GM18508 (cell line): ENCODE results near the gene SYDE2.
"Not testable (repeated sequence)": the region's sequence is repeated elsewhere in the genome, so short reads cannot be mapped to it uniquely, and the experiment has no call there.

Experiments used
- ATAC-seq: cut with Tn5 transposase; IDR thresholded peaks from one replicate; pipeline ENCODE4 v1.9.1; 2021; ENCODE audit warnings: moderate number of reproducible peaks; ENCODE audit not compliant: insufficient read depth, unreplicated experiment

The SYDE2 gene, protein sequence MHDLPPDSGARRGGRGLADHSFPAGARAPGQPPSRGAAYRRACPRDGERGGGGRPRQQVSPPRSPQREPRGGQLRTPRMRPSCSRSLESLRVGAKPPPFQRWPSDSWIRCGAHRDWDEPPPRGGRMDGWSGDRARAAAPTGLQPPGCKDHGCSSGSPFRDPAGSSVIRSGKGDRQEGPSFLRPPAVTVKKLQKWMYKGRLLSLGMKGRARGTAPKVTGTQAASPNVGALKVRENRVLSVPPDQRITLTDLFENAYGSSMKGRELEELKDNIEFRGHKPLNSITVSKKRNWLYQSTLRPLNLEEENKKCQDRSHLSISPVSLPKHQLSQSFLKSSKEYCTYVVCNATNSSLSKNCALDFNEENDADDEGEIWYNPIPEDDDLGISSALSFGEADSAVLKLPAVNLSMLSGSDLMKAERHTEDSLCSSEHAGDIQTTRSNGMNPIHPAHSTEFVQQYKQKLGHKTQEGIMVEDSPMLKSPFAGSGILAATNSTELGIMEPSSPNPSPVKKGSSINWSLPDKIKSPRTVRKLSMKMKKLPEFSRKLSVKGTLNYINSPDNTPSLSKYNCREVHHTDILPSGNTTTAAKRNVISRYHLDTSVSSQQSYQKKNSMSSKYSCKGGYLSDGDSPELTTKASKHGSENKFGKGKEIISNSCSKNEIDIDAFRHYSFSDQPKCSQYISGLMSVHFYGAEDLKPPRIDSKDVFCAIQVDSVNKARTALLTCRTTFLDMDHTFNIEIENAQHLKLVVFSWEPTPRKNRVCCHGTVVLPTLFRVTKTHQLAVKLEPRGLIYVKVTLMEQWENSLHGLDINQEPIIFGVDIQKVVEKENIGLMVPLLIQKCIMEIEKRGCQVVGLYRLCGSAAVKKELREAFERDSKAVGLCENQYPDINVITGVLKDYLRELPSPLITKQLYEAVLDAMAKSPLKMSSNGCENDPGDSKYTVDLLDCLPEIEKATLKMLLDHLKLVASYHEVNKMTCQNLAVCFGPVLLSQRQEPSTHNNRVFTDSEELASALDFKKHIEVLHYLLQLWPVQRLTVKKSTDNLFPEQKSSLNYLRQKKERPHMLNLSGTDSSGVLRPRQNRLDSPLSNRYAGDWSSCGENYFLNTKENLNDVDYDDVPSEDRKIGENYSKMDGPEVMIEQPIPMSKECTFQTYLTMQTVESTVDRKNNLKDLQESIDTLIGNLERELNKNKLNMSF

DNA sequence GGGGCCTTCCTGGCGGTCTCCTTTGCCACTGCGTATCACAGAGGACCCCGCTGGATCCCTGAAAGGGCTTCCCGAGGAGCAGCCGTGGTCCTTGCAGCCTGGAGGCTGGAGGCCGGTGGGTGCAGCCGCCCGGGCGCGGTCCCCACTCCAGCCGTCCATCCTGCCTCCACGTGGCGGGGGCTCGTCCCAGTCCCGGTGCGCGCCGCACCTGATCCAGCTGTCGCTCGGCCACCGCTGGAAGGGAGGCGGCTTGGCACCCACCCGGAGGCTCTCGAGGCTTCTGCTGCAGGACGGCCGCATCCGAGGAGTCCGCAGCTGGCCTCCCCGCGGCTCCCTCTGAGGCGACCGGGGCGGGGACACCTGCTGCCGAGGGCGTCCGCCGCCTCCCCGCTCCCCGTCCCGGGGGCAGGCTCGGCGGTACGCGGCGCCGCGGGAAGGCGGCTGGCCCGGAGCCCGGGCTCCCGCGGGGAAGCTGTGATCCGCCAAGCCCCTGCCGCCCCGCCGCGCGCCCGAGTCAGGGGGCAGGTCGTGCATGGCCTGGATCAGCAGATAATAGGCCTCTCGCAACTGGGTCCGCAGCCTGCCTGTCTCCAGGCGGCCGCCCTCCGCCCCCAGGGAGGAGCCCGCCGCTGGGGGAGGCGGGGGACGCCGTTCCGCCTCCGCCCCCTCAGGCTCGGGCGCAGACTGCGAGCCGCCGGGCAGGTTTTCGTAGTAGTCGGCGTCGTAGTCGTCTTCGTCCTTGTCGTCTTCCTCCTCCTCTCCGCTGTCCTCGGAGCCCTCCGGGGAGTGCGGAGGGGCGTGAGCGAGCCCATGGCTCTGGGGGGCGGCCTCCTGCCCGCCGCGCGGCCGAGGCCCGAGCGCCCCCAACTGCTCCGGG, at the start of gene SYDE2:
Gene SYDE2 (minus strand): TSS at position 554 of the 877 bp plus-strand sequence. CDS start 20 bp downstream, at position 534.
- ATAC-seq = peak; percentile 56

DNA sequence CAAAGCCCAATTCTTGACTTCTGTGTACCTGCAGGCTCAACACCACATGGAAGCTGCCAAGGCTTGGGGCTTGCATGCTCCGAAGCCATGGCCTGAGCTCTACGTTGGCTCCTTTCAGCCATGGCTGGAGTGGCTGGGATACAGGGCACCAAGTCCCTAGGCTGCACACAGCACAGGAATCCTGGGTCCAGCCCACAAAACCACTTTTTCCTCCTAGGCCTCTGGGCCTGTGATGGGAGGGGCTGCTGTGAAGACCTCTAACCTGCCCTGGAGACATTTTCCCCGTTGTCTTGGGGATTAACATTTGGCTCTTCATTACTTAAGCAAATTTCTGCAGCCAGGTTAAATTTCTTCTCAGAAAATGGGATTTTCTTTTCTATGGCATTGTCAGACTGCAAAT, 48.2 kb upstream of the SYDE2 start:
- not testable (repeated sequence) for ATAC-seq

DNA sequence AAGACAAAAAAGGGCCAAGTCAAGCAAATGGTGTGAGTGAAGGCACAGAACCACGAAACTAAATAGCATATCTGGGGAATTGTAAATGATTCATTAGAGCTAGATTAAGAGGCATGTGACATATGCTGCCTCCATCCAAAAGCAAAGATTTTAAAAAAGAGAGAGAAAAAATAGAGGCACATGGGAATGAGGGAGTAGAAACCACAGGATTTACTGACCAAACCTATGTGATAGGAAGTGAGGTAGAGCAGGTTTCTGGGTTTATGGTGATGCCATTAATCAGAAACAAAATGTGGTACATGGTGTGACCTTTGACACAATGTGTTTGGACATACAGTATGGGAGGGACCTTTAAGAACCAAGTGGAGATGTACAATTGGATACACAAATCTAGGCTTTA, 45.1 kb upstream of the SYDE2 start:
- ATAC-seq = no peak

DNA sequence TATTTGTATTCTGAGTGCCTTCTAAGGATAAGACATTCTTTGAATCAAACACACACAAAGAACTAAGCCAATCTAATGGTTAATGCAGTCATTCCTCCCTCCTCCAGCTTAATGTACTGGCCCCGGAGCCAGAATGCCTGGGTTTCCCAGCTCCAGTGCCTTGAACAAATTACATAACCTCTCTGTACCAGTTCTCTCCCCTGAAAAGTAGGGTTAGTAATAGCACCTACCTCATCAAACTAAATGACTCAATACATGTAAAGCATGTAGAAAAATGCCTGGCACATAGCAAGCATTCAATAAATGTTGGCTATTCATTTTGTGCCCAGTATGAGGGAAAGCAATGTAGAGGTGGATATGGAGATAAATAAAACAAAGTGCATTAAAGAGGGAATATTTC, 44.6 kb upstream of the SYDE2 start:
- ATAC-seq = no peak

DNA sequence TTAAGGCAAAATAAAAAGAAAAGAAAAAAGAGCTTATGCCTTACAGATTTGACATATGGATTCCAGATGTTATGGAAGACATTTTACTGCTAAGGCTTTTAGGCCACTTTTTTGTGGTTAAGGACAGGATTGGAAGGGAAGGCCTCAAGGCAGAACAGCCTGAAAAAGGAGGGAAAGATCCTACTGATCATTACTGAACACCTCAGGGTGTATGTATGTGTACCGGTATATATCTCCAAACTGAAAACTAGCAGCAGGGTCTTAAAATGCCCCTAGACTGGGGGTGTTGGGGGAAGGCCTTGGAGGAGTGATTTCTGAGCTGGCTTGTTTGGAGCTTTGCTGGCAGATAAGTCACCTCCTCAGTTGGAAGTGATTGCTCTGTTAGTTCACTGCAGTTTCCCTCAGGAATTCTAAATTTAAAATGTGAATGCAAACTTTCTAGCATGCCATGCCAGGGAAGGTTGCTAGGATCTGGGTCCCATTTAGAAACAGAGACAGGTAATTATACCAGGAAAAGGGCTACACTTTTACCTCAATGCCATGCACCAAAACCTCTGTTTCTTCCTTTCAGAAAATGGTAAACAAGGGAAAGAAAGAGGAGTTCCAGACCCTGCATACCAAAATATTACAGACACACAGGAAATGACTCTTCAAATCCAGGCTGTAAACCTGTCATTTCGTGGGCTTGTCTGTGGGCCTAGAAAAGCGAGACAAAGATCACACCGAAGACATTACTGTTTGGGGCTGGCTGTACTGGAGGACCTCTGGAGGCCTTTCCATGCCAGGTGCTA, 43.6 kb upstream of the SYDE2 start:
- no peak for ATAC-seq

DNA sequence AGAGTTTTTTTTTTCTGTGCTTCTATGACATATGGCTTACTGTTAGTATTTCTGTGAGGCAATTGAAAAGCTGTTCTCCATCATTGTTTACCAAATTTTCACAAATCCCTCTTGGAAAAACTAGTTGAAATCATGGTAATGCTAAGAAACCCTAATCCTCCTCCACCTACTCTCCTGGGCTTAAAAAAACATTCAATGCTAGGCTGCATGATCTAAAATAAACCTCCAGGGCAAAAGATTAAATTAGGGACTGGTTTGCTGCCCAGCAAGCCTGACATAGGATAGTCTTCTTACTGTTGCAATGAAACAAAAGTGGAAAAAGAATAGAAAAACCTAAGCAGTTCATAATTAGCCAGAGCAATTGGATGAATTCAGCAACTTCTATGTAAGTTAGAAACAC, 42.6 kb upstream of the SYDE2 start:
- ATAC-seq = no peak

DNA sequence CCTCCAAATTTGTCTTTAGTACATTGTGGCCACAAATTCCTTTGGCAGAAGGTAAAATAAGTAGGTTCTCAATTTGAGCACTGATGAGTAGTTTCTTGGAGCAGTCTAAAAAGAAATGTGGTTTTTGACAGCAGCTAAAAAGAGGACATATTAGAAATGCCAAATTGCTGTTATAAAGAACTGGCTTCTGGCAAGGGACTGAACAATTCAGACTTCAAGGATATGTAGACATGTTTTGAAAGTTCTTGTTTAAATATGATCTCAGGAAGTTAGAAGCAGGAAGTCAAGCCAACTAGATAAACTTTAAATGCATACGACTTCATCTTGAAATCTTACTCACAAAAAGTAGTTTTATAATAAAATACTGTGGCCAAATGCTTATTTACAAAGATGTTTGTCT, 39.8 kb upstream of the SYDE2 start:
- no peak for ATAC-seq

DNA sequence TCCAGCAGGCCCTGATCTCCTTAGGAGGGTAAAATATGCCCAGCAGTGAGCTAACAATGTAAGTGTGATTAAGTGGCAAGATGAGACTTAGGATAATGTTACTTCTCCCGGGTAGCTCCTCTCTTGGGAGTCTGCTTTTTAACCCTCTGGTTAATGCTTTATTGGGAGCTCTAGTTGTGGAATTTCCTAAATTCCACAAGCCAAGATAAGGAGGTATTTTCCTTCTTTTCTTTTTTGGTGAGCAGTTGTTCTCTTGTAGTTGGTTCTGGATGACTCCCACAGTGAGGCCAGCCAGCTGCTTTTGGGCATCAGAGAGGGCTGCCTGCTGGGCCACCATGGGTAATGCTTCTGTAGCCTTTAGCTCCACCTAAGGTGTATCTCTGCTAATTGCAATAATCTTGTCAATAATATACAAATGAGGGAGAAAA, 39.4 kb upstream of the SYDE2 start:
- ATAC-seq = no peak

DNA sequence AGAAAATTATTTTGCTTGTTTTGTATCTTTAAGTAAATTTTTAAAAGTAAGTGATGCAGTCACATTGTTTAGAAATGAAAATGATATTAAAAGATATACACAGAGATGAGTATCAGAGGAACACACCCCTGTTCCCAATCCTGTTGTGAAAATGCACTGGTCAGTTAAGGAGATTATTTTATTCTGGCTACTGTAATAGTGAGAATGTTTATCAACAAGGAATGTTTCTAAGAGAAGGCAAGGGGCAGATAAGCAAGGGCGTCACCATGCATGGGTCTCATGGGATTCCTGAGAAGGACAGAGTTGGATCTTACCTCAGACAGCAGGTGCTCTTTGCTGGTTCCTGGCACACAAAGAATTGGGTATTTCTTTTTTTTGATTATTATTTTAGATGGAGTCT, 36.8 kb upstream of the SYDE2 start:
- no peak for ATAC-seq

DNA sequence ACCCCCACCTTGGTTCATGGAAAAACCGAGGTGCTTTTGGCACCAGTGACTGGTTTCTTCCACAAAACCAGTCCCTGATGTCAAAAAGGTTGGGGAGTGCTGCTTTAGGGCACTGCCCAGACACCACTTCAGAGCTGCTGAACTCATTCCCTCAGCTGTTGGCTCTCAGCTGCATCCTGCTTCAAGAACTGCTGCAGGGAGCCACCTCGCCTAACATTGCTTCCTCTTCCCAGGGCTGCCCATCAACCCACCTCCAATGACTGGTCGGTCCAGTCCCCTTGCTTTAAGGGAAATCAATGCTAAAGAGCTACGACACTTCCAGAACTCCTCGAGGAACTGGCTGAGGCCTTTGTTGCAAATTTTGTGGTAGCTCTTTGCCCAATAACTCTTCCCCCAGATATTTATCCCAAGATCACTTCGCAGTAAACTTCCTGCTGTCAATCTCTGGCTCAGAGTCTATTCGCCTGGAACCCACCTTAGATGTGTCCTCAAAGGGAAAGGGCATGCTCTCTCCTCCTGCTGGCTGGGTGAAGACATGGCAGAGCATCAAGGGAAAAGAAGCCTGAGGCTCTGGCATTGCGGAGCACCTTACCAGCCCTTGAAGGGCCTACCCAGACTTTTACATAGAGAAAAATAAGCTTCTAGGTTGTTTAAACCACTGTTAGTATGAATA, 29.6 kb upstream of the SYDE2 start:
- ATAC-seq = no peak

DNA sequence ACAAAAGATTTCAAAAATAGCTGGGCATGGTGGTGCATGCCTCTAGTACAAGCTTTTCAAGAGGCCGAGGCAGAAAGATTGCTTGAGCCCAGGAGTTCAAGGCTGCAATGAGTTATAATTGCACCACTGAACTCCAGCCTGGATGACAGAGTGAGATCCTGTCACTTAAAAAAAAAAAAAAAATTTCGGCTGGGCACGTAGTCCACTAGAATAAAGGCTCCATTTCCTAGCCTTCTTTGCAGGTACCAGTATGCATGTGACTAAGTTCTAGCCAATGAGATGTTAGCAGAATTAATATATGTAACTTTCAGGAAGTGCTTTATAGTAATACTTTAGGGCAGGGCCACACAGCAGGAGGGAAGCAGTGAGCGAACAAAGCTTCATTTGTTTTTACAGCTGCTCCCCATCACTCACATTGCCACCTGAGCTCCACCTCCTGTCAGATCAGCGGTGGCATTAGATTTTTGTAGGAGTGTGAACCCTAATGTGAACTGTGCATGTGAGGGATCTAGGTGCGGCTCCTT, 28.8 kb upstream of the SYDE2 start:
- no peak for ATAC-seq

DNA sequence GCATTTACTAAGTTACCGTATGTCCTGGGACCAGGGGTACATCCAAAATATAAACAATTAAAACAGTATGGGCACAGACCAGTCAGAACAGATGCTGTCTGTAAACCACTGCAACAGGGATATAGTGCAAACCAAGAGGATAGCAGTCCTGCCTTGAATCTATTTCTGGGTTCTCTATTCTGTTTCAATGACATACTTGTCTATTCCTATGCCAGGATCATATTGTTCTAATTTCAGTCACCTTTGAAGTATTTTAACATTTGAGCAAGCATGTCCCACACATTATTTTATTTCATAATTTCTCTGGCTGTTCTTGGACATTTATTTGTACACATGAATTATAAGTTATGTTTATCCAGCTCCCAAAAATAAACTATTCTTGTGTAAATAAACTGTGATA, 28.2 kb upstream of the SYDE2 start:
- no peak for ATAC-seq

DNA sequence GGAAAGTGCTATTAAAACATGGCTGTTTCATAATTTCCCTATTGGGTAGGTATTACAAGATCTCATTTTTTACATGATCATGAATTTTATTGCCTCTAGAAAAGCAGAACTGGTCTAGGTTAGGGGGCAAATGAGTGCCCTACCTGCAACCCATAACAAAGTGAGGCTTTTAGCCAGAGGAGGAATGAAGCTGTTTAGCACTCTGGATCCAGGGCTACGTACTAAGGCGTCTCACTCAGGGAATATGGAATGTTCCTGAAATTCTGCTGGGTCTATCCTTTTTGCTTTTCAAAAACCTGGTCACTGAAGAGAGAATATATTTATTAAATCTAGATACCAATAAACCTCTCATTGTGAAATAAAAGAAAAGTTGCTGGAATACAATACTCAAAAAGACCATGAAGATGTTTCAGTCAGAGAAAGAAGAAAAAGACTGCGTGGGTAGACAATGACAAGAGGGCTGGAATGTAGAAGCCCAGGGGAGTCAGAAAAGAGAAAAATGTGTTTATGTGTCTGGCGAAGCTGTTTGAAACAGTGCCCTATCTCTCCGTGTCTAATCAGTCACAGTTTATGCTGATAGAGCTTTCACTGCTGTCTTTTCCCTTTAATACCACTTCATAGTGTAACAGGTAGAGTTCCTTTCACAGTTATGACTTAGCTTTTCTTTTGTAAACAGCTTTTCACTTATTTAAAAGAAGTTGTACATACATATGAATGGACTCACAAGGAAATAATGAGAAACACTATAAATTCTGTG, 25.0 kb upstream of the SYDE2 start:
- ATAC-seq = no peak

DNA sequence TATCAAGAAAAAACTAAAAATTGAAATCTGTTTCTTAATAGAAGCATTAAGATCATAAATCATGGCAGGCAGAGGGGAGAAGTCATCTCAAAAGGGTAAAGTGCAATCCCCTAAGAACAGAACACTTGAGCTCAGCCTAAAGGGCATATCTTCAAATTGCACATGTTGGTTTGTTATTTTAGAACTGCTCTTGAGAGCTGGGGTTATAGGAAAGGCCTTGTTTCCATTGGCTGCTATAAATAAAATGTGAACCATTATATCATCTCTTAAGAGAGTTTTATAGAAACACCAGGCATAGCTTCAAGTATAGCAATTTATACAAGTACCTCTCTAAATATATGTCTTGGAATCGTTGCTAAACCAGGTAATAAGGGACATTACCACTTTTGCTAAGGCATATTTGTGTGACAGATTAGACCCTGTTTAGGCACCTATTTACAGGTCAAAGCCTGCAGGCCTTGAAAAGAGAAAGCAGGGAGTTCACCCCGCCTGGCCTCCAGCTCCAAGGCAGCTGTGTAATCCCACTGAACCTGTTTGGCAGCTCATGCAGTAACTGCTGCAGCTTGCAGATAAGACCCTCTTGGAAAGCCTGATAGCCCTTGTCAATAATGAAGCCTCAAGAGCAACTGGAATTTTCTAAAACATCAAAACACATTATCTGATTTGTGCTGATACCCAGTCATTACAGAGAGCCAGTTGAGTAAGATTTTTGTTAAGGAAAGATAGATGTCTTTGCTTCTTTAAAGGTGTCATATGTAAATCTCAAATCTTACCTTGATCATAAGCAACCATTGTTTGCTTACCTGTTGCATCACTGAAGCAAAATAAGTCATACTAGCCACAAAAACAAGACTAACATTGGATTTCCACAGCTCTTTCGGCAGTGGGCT, 24.2 kb upstream of the SYDE2 start:
- no peak for ATAC-seq

DNA sequence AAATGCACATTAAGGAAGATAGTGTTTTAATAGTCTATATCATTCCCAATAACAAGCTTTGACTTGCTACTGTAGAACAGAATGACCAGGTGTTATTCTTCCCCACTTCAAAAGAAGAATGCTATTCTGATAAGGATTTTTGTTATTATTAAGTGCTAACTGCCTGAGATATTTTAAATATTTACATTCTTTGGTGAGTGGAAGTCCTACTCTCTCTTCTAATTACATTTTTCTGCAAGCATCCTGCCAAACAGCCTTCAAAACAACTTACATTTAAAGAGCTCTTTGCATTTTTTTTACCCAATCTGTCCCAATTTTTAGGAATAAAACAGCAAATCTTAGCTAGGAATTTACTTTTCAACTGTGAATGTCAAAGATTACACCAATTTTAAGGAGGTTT, 23.5 kb upstream of the SYDE2 start:
- no peak for ATAC-seq

DNA sequence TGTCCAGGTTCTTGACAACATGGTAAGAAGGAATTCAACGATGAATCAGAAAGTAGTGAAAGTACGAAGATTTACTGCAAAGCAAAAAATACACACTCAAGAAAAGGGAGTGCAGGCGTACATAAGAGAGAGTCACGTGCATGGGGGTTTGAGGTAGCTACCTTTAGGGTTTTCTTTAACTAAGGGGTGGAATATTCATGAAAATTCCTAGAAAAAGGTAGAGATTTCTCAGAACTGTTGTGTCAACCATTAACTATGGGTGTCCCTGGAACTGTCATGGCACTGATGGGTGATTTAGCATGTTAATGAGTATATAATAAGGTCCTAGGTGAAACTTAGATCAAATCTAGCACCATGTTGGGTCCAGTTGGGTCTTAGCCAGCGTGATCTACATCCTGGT, 22.5 kb upstream of the SYDE2 start:
- no peak for ATAC-seq

DNA sequence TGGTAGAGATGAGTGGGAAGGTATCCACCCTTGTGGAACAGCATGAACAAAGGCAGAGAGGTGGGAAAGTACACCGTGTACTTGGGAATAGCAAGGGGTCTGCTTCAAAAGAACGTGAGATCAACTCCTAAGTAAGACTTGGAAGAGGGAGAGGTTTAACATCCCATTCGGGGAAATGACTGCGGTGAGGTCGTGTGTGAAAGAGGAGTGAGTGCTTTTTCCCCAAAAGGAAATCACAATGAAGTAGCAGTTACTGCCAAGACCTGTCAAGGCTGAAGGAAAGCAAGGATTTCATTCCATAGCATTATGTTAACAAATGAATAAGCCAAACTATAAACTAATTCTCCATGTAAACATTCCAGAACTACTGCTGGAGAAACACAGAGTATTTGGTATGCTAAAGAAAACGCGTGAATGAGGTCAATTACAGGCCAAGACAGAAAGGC, 20.0 kb upstream of the SYDE2 start:
- ATAC-seq = no peak
